Mononuclear cell (primary cell): ENCODE measurements around the gene CRYGC. TPM values are rescaled to one million over a fixed set of nuclear protein-coding genes. Genes with fewer than 3 reads are reported as not detected.

Source experiments
- H3K27me3 ChIP-seq: 2 replicates; pipeline ENCODE4 v1.6.0; 2011; ENCODE audit warnings: low read length, control low read depth; ENCODE audit not compliant: insufficient read depth
- H3K4me1 ChIP-seq: 2 replicates; pipeline ENCODE4 v1.5.1; 2011; ENCODE audit warnings: mild to moderate bottlenecking, low read length, control low read depth; ENCODE audit not compliant: insufficient read depth
- H3K4me3 ChIP-seq: 2 replicates; pipeline ENCODE4 v1.5.1; 2011; ENCODE audit warnings: mild to moderate bottlenecking, low read length, moderate library complexity
- H3K9me3 ChIP-seq: 2 replicates; pipeline ENCODE4 v1.5.1; 2011; ENCODE audit warnings: low read depth, mild to moderate bottlenecking, control low read depth, low read length
- total RNA-seq: library from RNA; depleted of rRNA; stranded (reverse); fragments of >200 nt; gene quantifications from one replicate; pipeline ENCODE4 v1.2.3, GENCODE V29; 2012

The CRYGC gene, protein sequence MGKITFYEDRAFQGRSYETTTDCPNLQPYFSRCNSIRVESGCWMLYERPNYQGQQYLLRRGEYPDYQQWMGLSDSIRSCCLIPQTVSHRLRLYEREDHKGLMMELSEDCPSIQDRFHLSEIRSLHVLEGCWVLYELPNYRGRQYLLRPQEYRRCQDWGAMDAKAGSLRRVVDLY
- not detected for total RNA-seq

DNA sequence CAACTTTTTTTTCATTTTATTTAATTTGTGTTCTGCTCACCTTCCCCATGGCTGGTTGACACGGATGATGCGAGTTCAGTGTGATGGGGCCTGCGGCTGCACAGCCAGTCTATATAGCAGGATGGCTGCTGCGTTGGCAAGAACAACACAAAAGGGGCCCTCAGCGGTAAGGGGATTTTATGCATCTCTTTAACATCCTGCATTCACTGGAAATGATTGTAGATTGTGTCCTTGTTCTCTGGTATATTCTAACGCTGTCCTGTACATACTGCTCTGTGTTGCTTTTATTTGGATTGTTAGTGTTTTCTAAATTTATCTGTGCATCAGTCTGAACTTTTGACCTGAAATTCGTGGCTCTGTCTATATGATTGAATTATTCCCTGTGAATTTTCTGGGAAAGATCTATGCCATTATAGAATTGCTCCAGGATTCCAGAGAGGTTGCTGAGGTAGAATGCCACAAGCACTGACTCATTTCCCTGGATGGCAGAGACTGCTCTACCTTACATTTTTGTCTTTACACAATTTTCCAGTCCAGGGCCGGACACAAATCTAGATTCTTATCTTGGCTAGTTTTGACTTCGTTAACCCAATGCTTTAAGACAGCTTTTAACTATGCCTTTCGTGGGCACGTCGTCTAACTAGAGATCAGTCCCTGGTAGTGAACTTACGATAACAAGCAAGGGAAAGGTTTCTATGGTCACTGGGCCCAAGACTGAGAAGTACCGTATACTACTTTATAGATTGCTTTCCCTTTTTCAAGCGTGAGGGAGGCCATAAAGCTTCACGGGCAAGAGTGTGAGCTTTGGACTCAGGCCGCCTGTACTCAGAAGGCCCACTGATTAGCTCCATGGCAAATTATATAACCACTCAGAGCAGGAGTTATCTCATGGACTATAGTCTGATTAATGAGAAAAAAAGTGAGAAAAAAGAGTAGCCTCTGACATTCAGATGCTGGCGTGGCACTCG lies at the start of gene CRYGC:
Gene CRYGC (minus strand): TSS at position 85 of the 968 bp plus-strand sequence. CDS start 36 bp downstream, at position 49.
- Histone ChIP-seq H3K4me3 (no peak within 1 kb of the TSS), H3K27me3 (peaks cover 14% of the 10 kb centered on the region), H3K9me3 (no peaks in the 10 kb centered on the region), H3K4me1 (peaks cover 4% of the 10 kb centered on the region)

GRCh38 chr2:208179028-208179609 lies 49.5 kb upstream of the CRYGC start:
- Histone ChIP-seq H3K27me3 (peaks cover 3% of the 10 kb centered on the region), H3K4me1 (peaks cover 9% of the 10 kb centered on the region), H3K9me3 (no peaks in the 10 kb centered on the region), H3K4me3 (no peak overlapping the region)

DNA sequence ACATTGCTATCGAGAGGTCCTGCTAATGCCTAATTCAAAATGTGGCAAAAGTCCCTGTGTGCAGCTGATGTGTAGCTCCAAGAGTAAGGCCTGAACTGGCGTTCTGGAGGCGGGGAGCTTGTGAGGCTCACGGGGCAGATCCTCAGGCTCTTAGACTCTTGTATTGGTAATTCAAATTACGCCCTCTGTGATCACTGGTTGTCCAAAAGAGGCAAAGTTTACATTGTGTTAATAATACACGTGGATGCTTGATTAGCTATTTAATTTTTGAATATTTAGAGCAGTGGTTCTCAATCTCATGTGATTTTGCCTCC lies 46.2 kb upstream of the CRYGC start:
- no peak overlapping the region for H3K4me3 ChIP-seq
- no peaks in the 10 kb centered on the region for H3K9me3 ChIP-seq
- no peaks in the 10 kb centered on the region for H3K27me3 ChIP-seq
- H3K4me1 ChIP-seq = peaks cover 18% of the 10 kb centered on the region

- Histone ChIP-seq H3K4me1 (peaks cover 18% of the 10 kb centered on the region), H3K27me3 (no peaks in the 10 kb centered on the region), H3K4me3 (no peak overlapping the region), H3K9me3 (no peaks in the 10 kb centered on the region)
These were observed 45.6 kb upstream of the CRYGC start for GRCh38 chr2:208175069-208175839.

GRCh38 chr2:208174144-208174543 lies 44.5 kb upstream of the CRYGC start:
- H3K9me3 ChIP-seq = no peaks in the 10 kb centered on the region

DNA sequence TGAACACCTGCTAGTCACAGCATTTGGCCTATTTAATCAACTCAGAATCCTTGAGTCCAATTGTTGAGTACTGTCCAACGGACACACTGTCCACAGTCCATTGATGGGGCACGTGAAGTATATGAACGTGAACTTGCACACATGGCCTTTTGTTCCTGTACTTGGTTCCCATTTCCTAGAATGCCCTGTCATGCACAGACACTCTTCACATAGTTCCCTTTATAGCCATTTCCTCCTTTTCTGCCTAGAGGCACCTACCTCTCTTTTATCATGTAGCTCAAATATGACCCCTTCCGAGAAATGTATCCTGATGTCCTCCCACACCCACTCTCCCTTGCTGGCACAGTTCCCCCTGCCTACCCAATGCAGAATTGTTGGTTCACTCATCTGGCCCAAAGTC lies 42.5 kb upstream of the CRYGC start:
- H3K4me1 ChIP-seq = peaks cover 18% of the 10 kb centered on the region
- H3K9me3 ChIP-seq = no peaks in the 10 kb centered on the region
- no peak overlapping the region for H3K4me3 ChIP-seq
- no peaks in the 10 kb centered on the region for H3K27me3 ChIP-seq

More at GRCh38 chr2:208174144-208174543, 44.5 kb upstream of the CRYGC start:
- no peak overlapping the region for H3K4me3 ChIP-seq
- peaks cover 18% of the 10 kb centered on the region for H3K4me1 ChIP-seq
- no peaks in the 10 kb centered on the region for H3K27me3 ChIP-seq

GRCh38 chr2:208164951-208165755 lies 35.5 kb upstream of the CRYGC start:
- H3K9me3 ChIP-seq = no peaks in the 10 kb centered on the region
- no peak overlapping the region for H3K4me3 ChIP-seq
- no peaks in the 10 kb centered on the region for H3K4me1 ChIP-seq
- no peaks in the 10 kb centered on the region for H3K27me3 ChIP-seq

GRCh38 chr2:208163489-208163888 lies 33.9 kb upstream of the CRYGC start, which contains the start of gene CRYGA:
Gene CRYGA, minus strand, starts transcription at chr2:208163589. Its CDS starts 33 bp downstream, at chr2:208163556.
- no peak within 1 kb of the TSS for H3K4me3 ChIP-seq
- H3K9me3 ChIP-seq = no peaks in the 10 kb centered on the region
- no peaks in the 10 kb centered on the region for H3K4me1 ChIP-seq
- no peaks in the 10 kb centered on the region for H3K27me3 ChIP-seq

DNA sequence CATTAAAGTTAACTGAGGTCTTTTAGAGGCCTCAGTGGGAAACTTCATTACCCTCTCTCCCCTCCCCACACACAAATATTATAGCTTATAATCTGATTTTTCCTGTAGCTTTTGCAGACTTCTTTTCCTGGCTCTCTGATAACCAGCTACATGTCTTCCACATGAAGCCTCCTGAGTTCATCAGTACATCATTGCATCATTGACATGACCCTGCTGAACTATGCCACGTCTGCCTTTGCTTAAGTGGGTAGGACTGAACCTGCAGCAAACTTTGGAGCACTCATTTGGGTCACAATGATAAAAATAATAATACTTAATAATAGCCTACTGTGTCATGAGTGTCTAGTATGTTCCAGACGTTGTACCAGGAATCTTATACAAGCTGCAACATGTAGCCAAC lies 26.8 kb upstream of the CRYGC start:
- H3K4me3 ChIP-seq = no peak overlapping the region
- H3K27me3 ChIP-seq = no peaks in the 10 kb centered on the region
- H3K9me3 ChIP-seq = no peaks in the 10 kb centered on the region
- no peaks in the 10 kb centered on the region for H3K4me1 ChIP-seq

- Histone ChIP-seq H3K4me1 (no peaks in the 10 kb centered on the region), H3K4me3 (no peak overlapping the region), H3K9me3 (no peaks in the 10 kb centered on the region), H3K27me3 (no peaks in the 10 kb centered on the region)
These were observed 23.5 kb upstream of the CRYGC start for GRCh38 chr2:208153156-208153555.

DNA sequence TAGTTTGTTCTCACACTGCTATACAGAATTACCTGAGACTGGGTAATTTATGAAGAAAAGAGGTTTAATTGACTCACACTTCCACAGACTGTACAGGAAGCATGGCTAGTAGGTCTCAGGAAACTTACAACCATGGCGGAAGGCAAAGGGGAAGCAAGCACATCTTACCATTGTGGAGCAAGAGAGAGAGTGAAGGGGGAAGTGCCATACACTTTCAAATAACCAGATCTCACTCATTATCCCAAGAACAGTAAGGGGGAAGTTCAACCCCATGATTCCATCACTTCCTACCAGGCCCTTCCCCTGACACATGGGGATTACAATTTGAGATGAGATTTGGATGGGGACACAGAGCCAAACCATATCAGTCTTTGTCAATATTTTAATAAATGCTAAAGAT lies 21.3 kb upstream of the CRYGC start:
- Histone ChIP-seq H3K9me3 (no peaks in the 10 kb centered on the region), H3K4me1 (no peaks in the 10 kb centered on the region), H3K4me3 (no peak overlapping the region), H3K27me3 (no peaks in the 10 kb centered on the region)

GRCh38 chr2:208150094-208150493 lies 20.5 kb upstream of the CRYGC start:
- Histone ChIP-seq H3K4me3 (no peak overlapping the region), H3K9me3 (no peaks in the 10 kb centered on the region), H3K27me3 (no peaks in the 10 kb centered on the region), H3K4me1 (no peaks in the 10 kb centered on the region)

- Histone ChIP-seq H3K4me1 (no peaks in the 10 kb centered on the region), H3K9me3 (no peaks in the 10 kb centered on the region), H3K4me3 (no peak overlapping the region)
These were observed 19.2 kb upstream of the CRYGC start for GRCh38 chr2:208148803-208149202.

DNA sequence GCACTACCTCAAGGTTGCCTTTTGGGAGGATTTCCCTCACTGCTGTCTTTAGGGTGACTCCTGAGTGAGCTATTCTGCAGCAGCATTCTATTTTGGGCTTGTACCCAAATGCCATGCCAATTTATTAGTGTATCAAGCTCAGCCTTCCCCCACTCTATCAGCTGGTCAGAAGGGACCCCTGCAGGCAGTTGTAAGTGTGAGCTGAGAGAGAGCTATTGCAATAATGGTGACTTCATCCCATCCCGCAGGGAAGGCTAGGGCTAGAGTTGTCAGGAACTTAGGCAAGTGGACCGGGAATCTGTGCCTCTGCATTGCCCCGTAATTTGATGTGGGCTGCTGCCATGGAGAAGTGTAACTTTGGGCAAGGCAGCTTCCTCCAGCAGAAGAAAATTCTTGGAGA lies 18.1 kb upstream of the CRYGC start:
- H3K9me3 ChIP-seq = no peaks in the 10 kb centered on the region
- no peaks in the 10 kb centered on the region for H3K4me1 ChIP-seq
- H3K4me3 ChIP-seq = no peak overlapping the region
- no peaks in the 10 kb centered on the region for H3K27me3 ChIP-seq

More at GRCh38 chr2:208148803-208149202, 19.2 kb upstream of the CRYGC start:
- H3K27me3 ChIP-seq = no peaks in the 10 kb centered on the region
